GM11168 (cell line): ENCODE measurements around the gene KLHL36.
"Not testable (repeated sequence)": the region's sequence is repeated elsewhere in the genome, so short reads cannot be mapped to it uniquely, and the experiment has no call there.

Experiments
- in situ Hi-C: fragments of 300-500 bp; cut with MboI; formaldehyde crosslinking; loops from one replicate; pipeline ENCODE4 v1.12.0; 2022; ENCODE audit warnings: low sequenced_read_pairs; ENCODE audit not compliant: unreplicated experiment

KLHL36 gene

GRCh38 chr16:84614968-84615813, 33.1 kb upstream of the KLHL36 start:
- in situ Hi-C loops, result loop anchor here (5.0 kb wide), 1 partner anchor 103 kb away; no protein-coding TSS in a partner anchor

- in situ Hi-C loops, result loop anchor here (5.0 kb wide), 1 partner anchor 104 kb away; no protein-coding TSS in a partner anchor
Observed at GRCh38 chr16:84616515-84616914, 31.8 kb upstream of the KLHL36 start.

GRCh38 chr16:84617041-84617790, 31.1 kb upstream of the KLHL36 start:
- in situ Hi-C loops, result loop anchor here (5.0 kb wide), 1 partner anchor 105 kb away; no protein-coding TSS in a partner anchor

- in situ Hi-C loops, result loop anchor here (5.0 kb wide), 1 partner anchor 106 kb away; no protein-coding TSS in a partner anchor
Observed at GRCh38 chr16:84617791-84618580, 30.3 kb upstream of the KLHL36 start, which contains the start of gene COTL1. COTL1 (minus strand) TSS chr16:84618078; CDS start chr16:84617914, 164 bp downstream.

GRCh38 chr16:84618581-84619460, 29.5 kb upstream of the KLHL36 start:
- in situ Hi-C loops, result loop anchor here (5.0 kb wide), 1 partner anchor 107 kb away; no protein-coding TSS in a partner anchor

- in situ Hi-C loops, result not testable (repeated sequence)
Observed at GRCh38 chr16:84620913-84621312, 27.4 kb upstream of the KLHL36 start.

- in situ Hi-C loops, result loop anchor here (25.0 kb wide), 1 partner anchor 112 kb away; no protein-coding TSS in a partner anchor
Observed at GRCh38 chr16:84625556-84625955, 22.8 kb upstream of the KLHL36 start.

- in situ Hi-C loops, result loop anchor here (25.0 kb wide), 1 partner anchor 109 kb away; no protein-coding TSS in a partner anchor
Observed at GRCh38 chr16:84628226-84628731, 20.0 kb upstream of the KLHL36 start.

GRCh38 chr16:84629580-84629979, 18.7 kb upstream of the KLHL36 start:
- in situ Hi-C loops, result loop anchor here (25.0 kb wide), 1 partner anchor 108 kb away; no protein-coding TSS in a partner anchor

- in situ Hi-C loops, result loop anchor here (25.0 kb wide), 1 partner anchor 107 kb away; no protein-coding TSS in a partner anchor
Observed at GRCh38 chr16:84630009-84630408, 18.3 kb upstream of the KLHL36 start.

- in situ Hi-C loops, result loop anchor here (25.0 kb wide), 1 partner anchor 107 kb away; no protein-coding TSS in a partner anchor
Observed at GRCh38 chr16:84630446-84631152, 17.7 kb upstream of the KLHL36 start.

- in situ Hi-C loops, result loop anchor here (25.0 kb wide), 1 partner anchor 106 kb away; no protein-coding TSS in a partner anchor
Observed at GRCh38 chr16:84631153-84631466, 17.2 kb upstream of the KLHL36 start.

GRCh38 chr16:84631886-84632285, 16.4 kb upstream of the KLHL36 start:
- in situ Hi-C loops, result loop anchor here (25.0 kb wide), 1 partner anchor 105 kb away; no protein-coding TSS in a partner anchor

- in situ Hi-C loops, result loop anchor here (25.0 kb wide), 1 partner anchor 104 kb away; no protein-coding TSS in a partner anchor
Observed at GRCh38 chr16:84632862-84633261, 15.4 kb upstream of the KLHL36 start.

GRCh38 chr16:84633622-84634021, 14.7 kb upstream of the KLHL36 start:
- in situ Hi-C loops, result loop anchor here (25.0 kb wide), 1 partner anchor 104 kb away; no protein-coding TSS in a partner anchor

GRCh38 chr16:84635702-84636101, 12.6 kb upstream of the KLHL36 start:
- in situ Hi-C loops, result loop anchor here (25.0 kb wide), 1 partner anchor 102 kb away; no protein-coding TSS in a partner anchor

- in situ Hi-C loops, result loop anchor here (25.0 kb wide), 1 partner anchor 100 kb away; no protein-coding TSS in a partner anchor
Observed at GRCh38 chr16:84637709-84638108, 10.6 kb upstream of the KLHL36 start.
